GM19023 (cell line): Measurements from ENCODE around the gene NAV3.
"Not testable (repeated sequence)": the region's sequence is repeated elsewhere in the genome, so short reads cannot be mapped to it uniquely, and the experiment has no call there.

Experiments used
- ATAC-seq: cut with Tn5 transposase; IDR thresholded peaks from one replicate; pipeline ENCODE4 v1.9.1; 2021; ENCODE audit warnings: mild to moderate bottlenecking, moderate library complexity; ENCODE audit not compliant: unreplicated experiment

Gene NAV3

DNA sequence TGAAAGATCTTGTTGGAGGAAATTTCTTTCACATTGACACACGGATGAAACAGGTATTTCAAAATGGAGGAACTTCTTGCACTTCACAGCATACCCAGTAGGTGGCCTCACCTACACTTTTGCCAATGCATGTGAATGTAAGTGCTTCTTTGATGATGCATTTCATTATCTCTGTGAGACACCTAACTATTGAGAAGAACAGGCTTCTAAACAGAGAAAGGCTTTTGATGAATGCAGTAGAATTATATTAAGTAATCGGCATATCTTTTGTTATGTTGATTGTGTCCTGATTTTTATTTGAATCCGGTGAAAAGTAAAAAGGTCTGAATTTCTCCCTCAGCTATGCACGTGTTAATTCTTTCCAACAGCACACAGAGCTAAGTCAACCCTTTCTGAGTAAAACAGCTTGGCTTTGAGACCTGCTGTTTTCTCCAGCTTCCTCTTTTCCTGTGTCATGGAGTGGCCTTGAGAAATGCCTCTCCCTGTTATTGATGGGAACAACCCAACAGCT, 399.0 kb downstream of the NAV3 start:
- ATAC-seq: peak; percentile 94

GRCh38 chr12:78232756-78233155, 402.1 kb downstream of the NAV3 start:
- ATAC-seq: no peak

GRCh38 chr12:78236264-78236663, 405.6 kb downstream of the NAV3 start:
- ATAC-seq: no peak

- ATAC-seq: no peak
These were observed 408.9 kb downstream of the NAV3 start for GRCh38 chr12:78239544-78239943.

DNA sequence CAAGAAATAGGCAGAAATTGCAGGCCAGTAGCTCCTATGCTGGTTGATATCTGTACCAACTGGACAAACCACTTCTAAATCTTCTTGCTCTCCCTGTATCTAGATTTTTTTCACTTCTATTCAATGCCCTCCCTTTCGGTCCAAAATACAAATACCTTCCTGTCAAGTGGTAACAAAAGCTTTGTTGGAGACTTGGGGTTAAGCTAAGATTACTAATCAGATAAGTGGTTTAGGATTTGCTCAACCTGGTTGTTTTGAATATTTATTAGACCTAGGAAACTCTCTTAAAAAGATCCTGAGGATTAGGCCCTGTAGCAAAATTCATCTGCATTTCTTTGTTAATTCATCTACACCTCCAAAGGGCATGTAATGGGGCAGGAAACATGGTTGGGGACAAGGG, 410.1 kb downstream of the NAV3 start:
- ATAC-seq: no peak

DNA sequence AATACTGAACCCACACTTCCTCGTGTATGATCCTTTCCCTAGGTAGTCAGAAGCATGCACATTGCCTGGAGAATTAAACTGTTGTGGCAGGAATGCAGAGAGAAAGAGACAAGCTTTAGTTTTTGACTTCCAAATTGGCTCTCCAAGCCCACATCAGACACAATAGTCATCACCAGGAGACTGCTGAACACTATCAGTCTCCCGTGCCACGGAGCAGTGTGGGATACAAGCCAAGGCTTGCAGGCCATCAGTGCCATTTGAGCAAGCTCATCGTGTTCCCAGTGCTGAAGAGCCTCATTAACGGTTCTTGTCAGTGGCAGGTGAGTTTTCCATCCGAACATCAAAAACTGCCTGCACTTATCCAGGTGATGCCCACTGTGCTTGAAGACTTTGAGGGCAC, 410.8 kb downstream of the NAV3 start:
- no peak for ATAC-seq

GRCh38 chr12:78244916-78245507, 414.3 kb downstream of the NAV3 start:
- no peak for ATAC-seq

DNA sequence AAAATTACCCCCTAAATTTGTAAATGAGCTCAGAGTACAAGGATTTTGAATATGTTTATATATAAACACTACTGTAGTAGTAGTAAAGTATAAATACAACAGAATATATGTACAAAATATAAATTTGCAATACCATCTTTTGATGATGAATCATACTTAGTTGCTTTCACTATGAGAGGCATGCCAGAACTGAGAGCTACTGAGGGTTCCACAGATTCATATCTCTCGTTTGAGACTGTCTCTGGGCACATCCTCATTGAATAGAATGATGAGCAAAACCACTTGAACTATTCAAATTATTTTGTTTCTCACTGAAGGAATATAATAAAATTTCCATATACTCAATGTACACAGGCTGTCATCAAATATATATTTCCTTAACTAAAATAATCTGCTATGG, 417.6 kb downstream of the NAV3 start:
- ATAC-seq: no peak

DNA sequence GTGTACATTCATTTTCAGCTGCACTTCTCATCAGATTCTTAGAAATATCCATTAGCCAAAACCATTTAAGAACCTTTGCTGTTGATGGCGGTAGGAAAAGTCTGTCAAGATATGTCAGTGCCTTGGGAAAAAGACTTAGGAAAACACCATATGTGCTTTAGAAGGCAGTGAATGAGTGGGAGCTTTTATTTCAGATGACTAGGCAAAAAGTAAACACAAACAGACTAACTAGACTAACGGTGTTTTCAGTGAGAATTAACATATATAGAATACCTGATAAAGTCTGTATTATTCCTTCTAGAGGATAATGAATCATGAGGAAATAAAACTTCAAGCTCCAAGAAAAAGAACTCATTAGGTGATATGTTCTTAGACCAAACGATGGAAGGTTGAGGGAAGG, 418.9 kb downstream of the NAV3 start:
- no peak for ATAC-seq

- not testable (repeated sequence) for ATAC-seq
These were observed 427.0 kb downstream of the NAV3 start for GRCh38 chr12:78257662-78258061.

DNA sequence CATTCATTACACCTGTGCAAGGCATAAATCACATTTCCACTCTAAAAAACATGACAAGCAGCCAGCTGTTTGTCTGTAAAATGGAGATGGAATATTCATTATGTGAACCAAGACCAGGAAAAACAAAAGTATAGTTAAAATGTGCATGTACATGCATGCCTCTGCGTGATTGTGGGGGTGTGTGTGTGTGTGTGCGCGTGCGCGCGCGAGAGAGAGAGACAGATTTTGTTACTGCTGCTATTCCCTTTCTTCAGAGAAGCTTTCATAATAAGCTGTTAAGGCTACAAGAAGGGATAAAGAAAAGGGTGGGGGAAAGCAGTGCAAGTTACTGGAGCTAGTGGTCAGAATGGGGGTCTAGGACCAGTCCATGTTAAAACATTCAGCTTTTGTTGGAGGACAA, 430.3 kb downstream of the NAV3 start:
- ATAC-seq: no peak

- ATAC-seq: no peak
These were observed 431.2 kb downstream of the NAV3 start for GRCh38 chr12:78261901-78262300.
